Kidney (tissue), 14 donors: Measurements from ENCODE around the gene PLA2G2A. TPM values are rescaled to one million over a fixed set of nuclear protein-coding genes. Genes with fewer than 3 reads are reported as not detected.
"Not testable (repeated sequence)": the region's sequence is repeated elsewhere in the genome, so short reads cannot be mapped to it uniquely, and the experiment has no call there.

Experiments
- DNase-seq, 5 donors: peaks; one replicate each; pipeline ENCODE4 v3.0.0-alpha.2; 2013 to 2020
- FAIRE-seq: peaks from 2 replicates; lab custom pipeline; 2012; peaks lifted over from hg19 to GRCh38; lab: Jason Lieb, UNC
- H3K27ac ChIP-seq, 2 donors: one replicate each; pipeline ENCODE4 v1.7.0; 2013; ENCODE audit warnings: low read depth in 2 of 2, low read length in 2 of 2, inconsistent platforms in 1 of 2
- H3K27me3 ChIP-seq: one replicate; pipeline ENCODE4 v1.7.1; 2013; ENCODE audit warnings: low read length, inconsistent platforms; ENCODE audit not compliant: control insufficient read depth, insufficient read depth
- H3K36me3 ChIP-seq, 3 donors: one replicate each; pipeline versions ENCODE4 v1.7.0 to v1.7.1; 2013; ENCODE audit warnings: low read length in 3 of 3, control low read depth in 1 of 3, inconsistent platforms in 1 of 3; ENCODE audit not compliant: insufficient read depth in 3 of 3, control insufficient read depth in 2 of 3
- H3K4me1 ChIP-seq, 3 donors: one replicate each; pipeline versions ENCODE4 v1.7.0 to v1.7.1; 2013; ENCODE audit warnings: low read length in 3 of 3, inconsistent platforms in 1 of 3, low read depth in 1 of 3; ENCODE audit not compliant: control insufficient read depth in 2 of 3, insufficient read depth in 2 of 3
- H3K4me3 ChIP-seq, 3 donors: one replicate each; pipeline versions ENCODE4 v1.7.0 to v1.8.1; 2013; ENCODE audit warnings: low read length in 3 of 3, control low read depth in 1 of 3, inconsistent platforms in 1 of 3
- H3K9ac ChIP-seq, 3 donors: one replicate each; pipeline versions ENCODE4 v1.7.0 to v1.7.1; 2013; ENCODE audit warnings: low read length in 3 of 3, control low read depth in 1 of 3, inconsistent platforms in 1 of 3
- H3K9me3 ChIP-seq, 3 donors: one replicate each; pipeline versions ENCODE4 v1.7.0 to v1.7.1; 2013; ENCODE audit warnings: low read length in 3 of 3, control low read depth in 1 of 3, inconsistent platforms in 1 of 3; ENCODE audit not compliant: control insufficient read depth in 2 of 3, insufficient read depth in 1 of 3
- CTCF ChIP-seq: IDR thresholded peaks from 3 replicates; pipeline ENCODE4 v1.5.1; 2012; ENCODE audit warnings: mild to moderate bottlenecking, moderate library complexity, borderline replicate concordance; ENCODE audit not compliant: insufficient read depth; ENCODE audit errors: extremely low read depth
- intact Hi-C: fragments of 100-400 bp; cut with DNase I; formaldehyde crosslinking; loops from one replicate; pipeline ENCODE4 v1.11.1; 2022
- polyA plus RNA-seq: library from polyadenylated mRNA; stranded (reverse); fragments of 350-450 nt; fragmentation: Illumina TruSeq; extraction: RNeasy Lipid Tissue Mini Kit (QIAGEN cat#74804); gene quantifications from one replicate; pipeline ENCODE4 v1.2.3, GENCODE V29; 2014; ENCODE audit warnings: low read depth, low replicate concordance; ENCODE audit not compliant: insufficient read depth
- total RNA-seq: library from RNA; stranded (reverse); fragmentation: NEBNext Ultra II Directional; extraction: Animal tissue kit (Norgen Biotek cat#: 25700); gene quantifications from one replicate; pipeline ENCODE4 v1.2.1, GENCODE V29; 2021
- donor health status: control.
- donor health status: control.
- donor health status: control.
- donor health status: control.
- donor health status: control.
- donor health status: DM: yes; HTN: yes; CAD: no.
- donor health status: Normal renal cell carcinoma (clear cell type).

Gene PLA2G2A
- total and polyA plus RNA-seq, 2 donors from 2014 or later, result 0.52 to 0.63 TPM

DNA sequence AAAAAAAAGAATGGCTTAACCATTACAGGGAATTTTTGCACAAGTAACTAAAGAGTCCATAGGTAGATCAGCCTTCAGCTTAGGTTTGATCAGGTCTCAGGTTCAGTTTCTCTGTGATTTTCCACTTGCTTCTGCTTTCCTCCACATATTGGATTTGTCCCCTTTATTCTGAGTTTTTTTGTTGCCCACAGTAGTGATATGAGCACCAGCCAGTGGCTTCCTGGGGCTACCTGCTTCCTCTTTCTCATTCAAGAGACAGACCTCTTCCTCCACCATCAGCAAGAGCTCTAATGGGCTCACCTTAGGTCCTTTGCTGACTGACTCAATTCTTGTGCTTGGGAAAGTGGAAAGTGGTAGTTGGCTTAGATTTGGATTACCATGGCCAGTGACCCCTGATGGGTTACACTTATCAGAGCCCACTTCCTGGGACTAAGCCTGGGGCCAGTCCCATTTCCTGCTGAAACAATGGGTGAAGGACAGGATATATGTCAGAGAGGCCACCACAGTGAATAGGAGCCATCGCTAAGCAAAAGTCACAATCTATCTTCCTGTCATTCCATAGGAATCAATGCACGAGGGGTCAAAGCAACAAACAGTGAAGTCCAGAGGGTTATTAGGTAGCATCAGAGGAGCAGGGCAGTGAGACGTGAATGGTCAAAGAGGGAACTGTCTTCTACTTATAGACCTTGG, 43.2 kb downstream of the PLA2G2A start:
- Histone ChIP-seq H3K4me1 (no peaks in the 10 kb centered on the region), H3K27me3 (no peaks in the 10 kb centered on the region), H3K9me3 (peaks cover 0 to 11% (median 5%) of the 10 kb centered on the region in 3 donors), H3K4me3 (no peak overlapping the region), H3K27ac (no peak overlapping the region), H3K36me3 (no peaks in the 10 kb centered on the region), H3K9ac (no peak overlapping the region)
- DNase-seq (no peak), FAIRE-seq (no peak)
- TF ChIP-seq CTCF, result no peak
- intact Hi-C loops, result no loop called here

GRCh38 chr1:19934336-19934735, 45.1 kb downstream of the PLA2G2A start:
- Histone ChIP-seq H3K9ac (no peak overlapping the region), H3K27ac (no peak overlapping the region), H3K27me3 (no peaks in the 10 kb centered on the region), H3K36me3 (no peaks in the 10 kb centered on the region), H3K9me3 (peaks cover 0 to 16% (median 5%) of the 10 kb centered on the region in 3 donors), H3K4me3 (no peak overlapping the region), H3K4me1 (no peaks in the 10 kb centered on the region)
- intact Hi-C loops, result no loop called here
- no peak for TF ChIP-seq CTCF
- DNase-seq (no peak), FAIRE-seq (no peak)

DNA sequence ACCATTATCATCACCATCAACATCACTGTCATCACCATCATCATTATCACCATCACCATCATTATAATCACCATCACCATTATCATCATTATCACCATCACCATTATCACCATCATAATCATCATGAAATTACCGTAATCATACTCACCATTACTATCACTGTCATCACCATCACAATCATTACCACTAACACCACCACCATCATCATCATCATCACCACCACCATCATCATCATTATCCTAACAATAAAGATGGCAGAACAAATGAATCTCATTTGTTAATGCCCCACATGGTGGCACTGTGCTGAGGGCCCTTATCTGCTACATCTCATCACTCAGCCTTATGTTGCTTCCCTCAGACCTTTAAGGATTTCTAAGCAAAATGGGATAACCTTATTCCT, 46.6 kb downstream of the PLA2G2A start:
- Histone ChIP-seq H3K27me3 (no peaks in the 10 kb centered on the region), H3K4me1 (no peaks in the 10 kb centered on the region), H3K9me3 (peaks cover 0 to 16% (median 5%) of the 10 kb centered on the region in 3 donors), H3K9ac (no peak overlapping the region), H3K36me3 (no peaks in the 10 kb centered on the region), H3K27ac (no peak overlapping the region), H3K4me3 (no peak overlapping the region)
- TF ChIP-seq CTCF, result no peak
- FAIRE-seq (no peak), DNase-seq (no peak)
- intact Hi-C loops, result no loop called here

DNA sequence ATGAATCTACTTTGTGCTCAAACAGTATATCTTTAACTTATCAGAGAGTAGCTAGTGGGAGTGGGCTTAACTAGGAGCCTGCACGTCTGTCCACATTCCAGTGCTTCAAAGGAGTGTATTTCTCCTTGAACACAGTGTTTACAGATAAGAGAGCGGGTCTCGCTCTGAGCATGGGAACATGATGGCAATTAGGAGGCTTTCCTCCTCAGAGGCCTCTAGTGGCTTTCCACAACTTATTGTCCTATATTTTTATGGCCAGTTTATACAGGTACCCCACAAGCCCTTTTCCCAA, 52.3 kb downstream of the PLA2G2A start:
- H3K27ac ChIP-seq, H3K36me3 ChIP-seq, H3K4me3 ChIP-seq, DNase-seq, FAIRE-seq, intact Hi-C loops, H3K9ac ChIP-seq, H3K4me1 ChIP-seq, H3K27me3 ChIP-seq: not testable (repeated sequence)
- peaks cover 0 to 12% (median under 1%) of the 10 kb centered on the region in 3 donors for H3K9me3 ChIP-seq
